Activated CD8-positive, alpha-beta memory T cell treated with anti-CD3 and anti-CD28 coated beads for 24 hours (primary cell): ENCODE measurements around the gene LEPR.
"Not testable (repeated sequence)": the region's sequence is repeated elsewhere in the genome, so short reads cannot be mapped to it uniquely, and the experiment has no call there.

ENCODE experiments used
- DNase-seq: peaks from one replicate; pipeline ENCODE4 v3.0.0-alpha.2; 2020

The LEPR gene

DNA sequence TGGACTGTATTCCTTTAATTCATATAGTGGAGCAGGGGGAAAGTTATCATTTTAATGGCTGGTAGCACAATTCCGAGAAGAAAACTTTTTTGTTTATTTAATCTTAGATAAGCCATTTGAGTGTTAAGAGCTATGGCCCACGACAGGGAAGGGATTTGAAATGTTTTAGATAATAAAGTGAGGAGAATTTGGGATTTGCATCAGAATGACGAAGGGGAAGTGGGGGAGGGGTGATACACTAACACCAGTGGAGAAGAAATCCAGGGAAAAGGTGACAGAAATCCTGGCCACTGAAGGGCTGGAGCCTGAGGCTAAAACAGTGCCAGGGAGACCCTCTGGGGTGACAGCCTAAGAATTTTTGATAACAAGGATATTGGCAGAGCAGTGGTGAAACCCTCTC lies 21.0 kb downstream of the LEPR start:
- DNase-seq, result no peak

- no peak for DNase-seq
These were observed 22.0 kb downstream of the LEPR start for GRCh38 chr1:65442442-65442841.

GRCh38 chr1:65443647-65444046 lies 23.2 kb downstream of the LEPR start:
- no peak for DNase-seq

GRCh38 chr1:65444128-65444640 lies 23.7 kb downstream of the LEPR start:
- no peak for DNase-seq

GRCh38 chr1:65445837-65446236 lies 25.4 kb downstream of the LEPR start:
- no peak for DNase-seq

DNA sequence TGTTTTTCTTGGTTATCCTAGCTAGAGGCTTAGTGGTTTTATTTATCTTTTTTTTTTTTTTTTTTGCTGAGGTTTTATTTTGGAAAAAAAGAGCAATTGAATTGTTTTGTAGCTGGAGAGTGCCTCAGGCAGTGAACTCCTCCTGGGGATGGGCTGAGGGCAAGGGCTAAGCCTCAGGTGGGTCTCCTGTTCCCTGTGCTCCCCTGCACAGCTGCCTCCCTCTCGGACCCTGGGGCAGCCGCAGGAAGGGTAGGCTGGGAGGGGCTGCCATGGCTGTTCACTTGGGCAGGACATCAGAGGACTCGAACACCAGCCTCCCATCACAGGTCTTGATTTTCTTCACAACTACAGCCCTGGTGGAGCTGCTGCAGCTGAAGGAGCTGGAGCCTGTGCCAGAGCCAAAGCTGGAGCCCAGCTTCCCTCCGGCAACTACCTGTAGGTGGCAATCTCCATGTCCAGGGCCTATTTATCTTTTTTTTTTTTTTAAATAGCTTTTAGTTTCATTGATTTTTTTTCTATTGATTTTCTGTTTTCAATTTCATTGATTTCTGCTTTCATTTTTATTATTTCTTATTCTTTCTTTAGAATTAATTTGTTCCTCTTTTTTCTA lies 28.9 kb downstream of the LEPR start:
- no peak for DNase-seq

- not testable (repeated sequence) for DNase-seq
These were observed 35.2 kb downstream of the LEPR start for GRCh38 chr1:65455678-65456077.

GRCh38 chr1:65456481-65456880 lies 36.0 kb downstream of the LEPR start:
- no peak for DNase-seq

DNA sequence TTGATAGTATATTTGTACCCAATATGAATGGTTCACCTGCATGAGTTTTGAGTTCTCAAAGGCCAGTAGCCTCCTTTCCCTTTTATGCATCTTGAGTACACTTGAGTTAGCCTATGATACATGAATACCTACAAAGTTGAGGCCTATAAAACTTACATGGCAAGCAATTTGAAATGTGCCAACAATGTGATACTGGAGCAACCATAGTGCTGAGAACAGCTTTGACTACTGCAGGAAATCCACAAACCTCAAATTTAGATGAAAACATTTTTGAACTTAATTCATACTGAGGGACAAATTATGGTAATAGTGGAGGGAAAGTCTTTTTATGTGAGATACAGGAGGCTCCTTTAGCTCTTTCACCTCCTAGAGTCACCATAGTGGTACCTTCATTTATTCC lies 37.4 kb downstream of the LEPR start:
- DNase-seq, result no peak

DNA sequence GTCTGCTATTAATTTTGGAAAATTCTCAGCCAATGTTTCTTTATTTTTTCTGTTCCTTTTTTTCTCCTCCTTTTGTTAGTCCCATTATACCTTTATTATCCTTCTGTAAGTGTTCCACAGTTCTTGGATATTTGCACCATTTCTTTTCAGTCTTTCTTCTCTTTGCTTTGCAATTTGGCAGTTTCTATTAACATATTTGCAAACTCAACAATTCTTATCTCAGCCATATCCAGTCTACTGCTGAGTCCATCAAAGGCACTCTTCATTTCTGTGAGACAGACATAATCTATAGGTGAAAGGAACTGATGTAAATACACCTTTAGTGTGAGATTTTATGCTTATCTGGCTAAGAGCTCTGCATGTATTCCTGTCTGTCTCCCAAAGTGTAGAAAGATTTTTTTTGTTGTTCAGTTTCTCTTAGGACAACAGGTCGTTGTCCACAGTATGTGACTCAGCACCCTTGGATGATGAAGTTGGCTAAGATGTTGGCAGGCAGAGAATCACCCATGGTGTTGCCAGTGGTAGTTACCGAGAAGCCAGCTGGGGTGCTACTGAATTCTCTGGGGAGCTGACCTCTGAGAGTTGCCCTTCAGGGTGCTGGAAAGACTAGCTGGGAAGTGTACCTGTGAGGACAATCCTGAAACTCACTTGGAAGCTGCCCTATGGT lies 38.4 kb downstream of the LEPR start:
- no peak for DNase-seq

DNA sequence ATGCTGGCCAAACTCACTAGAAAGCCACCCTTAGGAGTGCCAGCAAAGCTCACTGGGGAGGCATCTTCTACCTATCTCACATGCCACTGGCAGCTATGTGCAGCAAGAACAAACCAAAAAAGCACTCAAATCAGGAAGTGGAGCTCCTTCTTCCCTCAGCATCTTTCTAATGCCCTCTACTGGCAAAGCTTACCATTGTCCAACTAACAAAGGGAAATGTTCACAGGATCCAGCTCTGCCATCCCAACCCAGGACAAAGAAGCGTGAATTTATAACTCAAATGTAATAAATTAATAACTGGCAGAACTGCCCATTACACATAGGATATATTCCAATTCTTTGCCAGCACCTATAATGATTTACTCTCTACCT lies 38.9 kb downstream of the LEPR start:
- DNase-seq, result no peak

- not testable (repeated sequence) for DNase-seq
These were observed 45.4 kb downstream of the LEPR start for GRCh38 chr1:65465837-65466236.

DNA sequence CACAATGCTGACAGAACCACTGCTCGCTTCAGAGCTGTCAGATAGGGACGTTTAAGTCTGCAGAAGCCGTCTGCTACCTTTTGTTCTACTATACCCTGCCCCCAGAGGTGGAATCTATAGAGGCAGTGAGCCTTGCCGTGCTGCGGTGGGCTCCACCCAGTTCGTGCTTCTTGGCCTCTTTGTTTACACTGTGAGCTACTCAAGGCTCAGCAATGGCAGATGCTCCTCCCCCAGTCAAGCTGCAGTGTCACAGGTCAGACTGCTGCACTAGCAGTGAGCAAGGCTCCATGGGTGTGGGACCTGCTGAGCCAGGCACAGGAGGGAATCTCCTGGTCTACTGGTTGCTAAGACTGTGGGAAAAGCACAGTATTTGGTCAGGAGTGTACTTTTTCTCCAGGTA lies 47.1 kb downstream of the LEPR start:
- DNase-seq, result no peak

DNA sequence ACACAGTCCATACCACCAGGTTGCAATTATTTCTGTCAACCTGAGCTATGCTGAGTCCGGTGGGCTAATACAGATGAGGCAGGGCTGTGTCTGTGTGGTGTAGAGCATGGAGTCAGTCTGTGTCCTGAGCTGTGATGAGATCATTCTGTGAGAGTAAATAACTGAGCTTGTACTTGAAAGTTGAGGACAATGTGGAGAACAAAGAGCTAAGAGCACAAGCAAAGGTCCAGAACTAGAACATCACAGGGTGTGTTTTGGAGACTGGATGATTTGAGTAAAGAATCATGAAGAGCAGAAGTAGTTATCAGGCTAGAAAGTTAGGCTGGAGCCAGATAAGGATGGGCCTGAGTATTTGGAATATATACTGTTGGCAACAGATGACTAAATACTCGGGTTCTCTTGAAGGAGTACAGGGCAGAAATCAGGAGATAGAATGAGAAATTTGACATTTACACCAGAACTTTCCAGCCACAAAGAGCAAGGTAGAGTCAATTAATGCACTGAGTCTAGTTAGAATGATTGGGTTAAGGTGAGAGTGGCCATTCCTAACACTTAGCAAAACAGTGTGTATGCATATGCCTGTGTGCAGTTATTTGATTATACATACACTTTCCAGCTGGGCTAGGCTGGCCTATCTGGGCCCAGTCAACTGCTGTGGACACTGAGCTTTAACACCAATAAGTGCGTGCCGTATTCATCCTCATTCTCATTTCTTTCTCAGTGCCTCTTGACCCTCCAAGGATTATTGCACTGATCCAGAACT lies 48.8 kb downstream of the LEPR start:
- no peak for DNase-seq

- no peak for DNase-seq
These were observed 49.4 kb downstream of the LEPR start for GRCh38 chr1:65469889-65470340.
